Measurements from ENCODE around the gene KRTAP4-11. TPM values are rescaled to one million over a fixed set of nuclear protein-coding genes. Genes with fewer than 3 reads are reported as not detected.
"Not testable (repeated sequence)": the region's sequence is repeated elsewhere in the genome, so short reads cannot be mapped to it uniquely, and the experiment has no call there.

Gene KRTAP4-11
- total RNA-seq, 1 donor from 2014 or later = not detected

GRCh38 chr17:41098042-41098441 is 20.1 kb downstream of the KRTAP4-11 start, which contains the start of gene KRTAP4-8:
Gene KRTAP4-8 (minus strand): TSS chr17:41098142. CDS start chr17:41098084, 58 bp downstream.
- DNase-seq (ENCODE audit: low spot score) = no peak
- intact Hi-C loops (cut with DNase I) = no loop called here

- intact Hi-C loops (cut with DNase I) = no loop called here
- DNase-seq (ENCODE audit: low spot score) = no peak
Observed at GRCh38 chr17:41096055-41096454, 22.1 kb downstream of the KRTAP4-11 start.

- DNase-seq (ENCODE audit: low spot score); intact Hi-C loops (cut with DNase I): not testable (repeated sequence)
Observed at GRCh38 chr17:41088760-41089352, 29.3 kb downstream of the KRTAP4-11 start.

- intact Hi-C loops (cut with DNase I); DNase-seq (ENCODE audit: low spot score): not testable (repeated sequence)
Observed at GRCh38 chr17:41084100-41084856, 33.9 kb downstream of the KRTAP4-11 start, which contains the start of gene KRTAP4-7. Gene KRTAP4-7 (plus strand): TSS chr17:41084150. CDS start chr17:41084207, 57 bp downstream.

- DNase-seq (ENCODE audit: low spot score); intact Hi-C loops (cut with DNase I): not testable (repeated sequence)
Observed at GRCh38 chr17:41083427-41083826, 34.7 kb downstream of the KRTAP4-11 start.

GRCh38 chr17:41082626-41083025 is 35.5 kb downstream of the KRTAP4-11 start:
- intact Hi-C loops (cut with DNase I) = no loop called here
- DNase-seq (ENCODE audit: low spot score) = no peak

GRCh38 chr17:41076788-41077187 is 41.4 kb downstream of the KRTAP4-11 start:
- intact Hi-C loops (cut with DNase I) = no loop called here
- no peak for DNase-seq (ENCODE audit: low spot score)

- no peak for DNase-seq (ENCODE audit: low spot score)
- intact Hi-C loops (cut with DNase I) = no loop called here
Observed at GRCh38 chr17:41073676-41074075, 44.5 kb downstream of the KRTAP4-11 start.

GRCh38 chr17:41071606-41072360 is 46.4 kb downstream of the KRTAP4-11 start:
- no peak for DNase-seq (ENCODE audit: low spot score)
- intact Hi-C loops (cut with DNase I) = no loop called here

GRCh38 chr17:41069031-41069430 is 49.1 kb downstream of the KRTAP4-11 start:
- no peak for DNase-seq (ENCODE audit: low spot score)
- intact Hi-C loops (cut with DNase I) = no loop called here

- DNase-seq (ENCODE audit: low spot score) = no peak
- intact Hi-C loops (cut with DNase I) = no loop called here
Observed at GRCh38 chr17:41067281-41067680, 50.9 kb downstream of the KRTAP4-11 start.

Other genes with a start within 250 kb of the KRTAP4-11 start
- gene KRT20, start 233.1 kb downstream of the KRTAP4-11 start, total RNA-seq = not detected
- gene KRT23, start 180.7 kb downstream of the KRTAP4-11 start, total RNA-seq = 0.13 TPM
- not detected for gene KRT39, start 151.4 kb downstream of the KRTAP4-11 start, total RNA-seq
- not detected for gene KRT40, start 134.0 kb downstream of the KRTAP4-11 start, total RNA-seq
- gene KRTAP3-3, start 124.2 kb downstream of the KRTAP4-11 start, total RNA-seq = not detected
- not detected for gene KRTAP3-2, start 118.5 kb downstream of the KRTAP4-11 start, total RNA-seq
- not detected for gene KRTAP3-1, start 109.2 kb downstream of the KRTAP4-11 start, total RNA-seq
- not detected for gene KRTAP1-5, start 91.2 kb downstream of the KRTAP4-11 start, total RNA-seq
- not detected for gene KRTAP1-4, start 88.2 kb downstream of the KRTAP4-11 start, total RNA-seq
- not detected for gene KRTAP1-3, start 83.5 kb downstream of the KRTAP4-11 start, total RNA-seq
- gene KRTAP1-1, start 76.9 kb downstream of the KRTAP4-11 start, total RNA-seq = not detected
- not detected for gene KRTAP2-1, start 71.1 kb downstream of the KRTAP4-11 start, total RNA-seq
- gene KRTAP2-2, start 63.1 kb downstream of the KRTAP4-11 start, total RNA-seq = not detected
- gene KRTAP2-3, start 58.3 kb downstream of the KRTAP4-11 start, total RNA-seq = not detected
- not detected for gene KRTAP2-4, start 52.5 kb downstream of the KRTAP4-11 start, total RNA-seq
- gene KRTAP4-7, start 34.2 kb downstream of the KRTAP4-11 start, total RNA-seq = not detected
- not detected for gene KRTAP4-8, start 20.2 kb downstream of the KRTAP4-11 start, total RNA-seq
- gene KRTAP4-16, start 16.2 kb downstream of the KRTAP4-11 start, total RNA-seq = not detected
- not detected for gene KRTAP4-9, start 13.0 kb downstream of the KRTAP4-11 start, total RNA-seq
- gene KRTAP4-12, start 5.8 kb upstream of the KRTAP4-11 start, total RNA-seq = not detected
- not detected for gene KRTAP4-6, start 22.2 kb upstream of the KRTAP4-11 start, total RNA-seq
- gene KRTAP4-5, start 31.5 kb upstream of the KRTAP4-11 start, total RNA-seq = not detected
- not detected for gene KRTAP4-4, start 42.4 kb upstream of the KRTAP4-11 start, total RNA-seq
- not detected for gene KRTAP4-3, start 49.8 kb upstream of the KRTAP4-11 start, total RNA-seq
- gene KRTAP4-2, start 59.8 kb upstream of the KRTAP4-11 start, total RNA-seq = not detected
- not detected for gene KRTAP4-1, start 66.5 kb upstream of the KRTAP4-11 start, total RNA-seq
- gene KRTAP9-1, start 71.5 kb upstream of the KRTAP4-11 start, total RNA-seq = not detected
- gene KRTAP9-2, start 108.3 kb upstream of the KRTAP4-11 start, total RNA-seq = not detected
- not detected for gene KRTAP9-3, start 114.1 kb upstream of the KRTAP4-11 start, total RNA-seq
- gene KRTAP9-8, start 119.6 kb upstream of the KRTAP4-11 start, total RNA-seq = not detected
- gene KRTAP9-4, start 131.3 kb upstream of the KRTAP4-11 start, total RNA-seq = not detected
- gene KRTAP9-9, start 137.0 kb upstream of the KRTAP4-11 start, total RNA-seq = not detected
- gene KRTAP9-6, start 147.0 kb upstream of the KRTAP4-11 start, total RNA-seq = not detected
- not detected for gene KRTAP9-7, start 157.3 kb upstream of the KRTAP4-11 start, total RNA-seq
- not detected for gene KRTAP29-1, start 184.5 kb upstream of the KRTAP4-11 start, total RNA-seq
- gene KRTAP16-1, start 190.9 kb upstream of the KRTAP4-11 start, total RNA-seq = not detected
- not detected for gene KRTAP17-1, start 197.3 kb upstream of the KRTAP4-11 start, total RNA-seq
- not detected for gene KRT33A, start 232.5 kb upstream of the KRTAP4-11 start, total RNA-seq